ENCODE results near the gene DZIP3. TPM values are rescaled to one million over a fixed set of nuclear protein-coding genes. Genes with fewer than 3 reads are reported as not detected.

DZIP3 gene
- total RNA-seq, 2 donors from 2014 or later: 6.8 to 8.5 TPM

DNA sequence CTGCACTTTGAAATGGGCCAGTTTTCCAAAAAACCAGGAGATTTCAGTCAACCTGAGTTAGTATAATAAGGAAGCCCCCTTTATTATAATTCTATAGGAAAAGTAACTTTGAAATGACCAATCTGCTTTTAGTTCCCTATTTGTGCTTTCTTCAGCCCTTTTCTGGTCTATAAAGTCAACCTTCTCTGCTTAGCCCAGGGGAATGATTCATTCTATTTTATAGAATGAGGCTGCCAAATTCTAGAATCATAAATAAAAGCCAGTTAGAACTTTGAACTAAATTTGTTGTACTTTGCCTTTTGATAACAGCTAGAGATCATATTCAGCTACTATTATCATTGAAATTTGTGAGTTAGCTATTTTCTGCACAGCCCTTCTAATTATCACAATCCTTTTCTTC lies 25.0 kb upstream of the DZIP3 start:
- intact Hi-C loops (cut with DNase I): no loop called here
- Histone ChIP-seq H3K9ac (ENCODE audit: low read depth in 2 of 2, low read length in 2 of 2) (no peak overlapping the region), H3K4me3 (no peak overlapping the region), H3K27ac (no peak overlapping the region), H3K4me1 (no peaks in the 10 kb centered on the region), H3K9me3 (no peaks in the 10 kb centered on the region), H3K36me3 (no peaks in the 10 kb centered on the region), H3K27me3 (no peaks in the 10 kb centered on the region)
- DNase-seq: no peak
- TF ChIP-seq, protein P1, sequence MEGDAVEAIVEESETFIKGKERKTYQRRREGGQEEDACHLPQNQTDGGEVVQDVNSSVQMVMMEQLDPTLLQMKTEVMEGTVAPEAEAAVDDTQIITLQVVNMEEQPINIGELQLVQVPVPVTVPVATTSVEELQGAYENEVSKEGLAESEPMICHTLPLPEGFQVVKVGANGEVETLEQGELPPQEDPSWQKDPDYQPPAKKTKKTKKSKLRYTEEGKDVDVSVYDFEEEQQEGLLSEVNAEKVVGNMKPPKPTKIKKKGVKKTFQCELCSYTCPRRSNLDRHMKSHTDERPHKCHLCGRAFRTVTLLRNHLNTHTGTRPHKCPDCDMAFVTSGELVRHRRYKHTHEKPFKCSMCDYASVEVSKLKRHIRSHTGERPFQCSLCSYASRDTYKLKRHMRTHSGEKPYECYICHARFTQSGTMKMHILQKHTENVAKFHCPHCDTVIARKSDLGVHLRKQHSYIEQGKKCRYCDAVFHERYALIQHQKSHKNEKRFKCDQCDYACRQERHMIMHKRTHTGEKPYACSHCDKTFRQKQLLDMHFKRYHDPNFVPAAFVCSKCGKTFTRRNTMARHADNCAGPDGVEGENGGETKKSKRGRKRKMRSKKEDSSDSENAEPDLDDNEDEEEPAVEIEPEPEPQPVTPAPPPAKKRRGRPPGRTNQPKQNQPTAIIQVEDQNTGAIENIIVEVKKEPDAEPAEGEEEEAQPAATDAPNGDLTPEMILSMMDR (IDR thresholded peaks at IDR 0.05): no peak

DNA sequence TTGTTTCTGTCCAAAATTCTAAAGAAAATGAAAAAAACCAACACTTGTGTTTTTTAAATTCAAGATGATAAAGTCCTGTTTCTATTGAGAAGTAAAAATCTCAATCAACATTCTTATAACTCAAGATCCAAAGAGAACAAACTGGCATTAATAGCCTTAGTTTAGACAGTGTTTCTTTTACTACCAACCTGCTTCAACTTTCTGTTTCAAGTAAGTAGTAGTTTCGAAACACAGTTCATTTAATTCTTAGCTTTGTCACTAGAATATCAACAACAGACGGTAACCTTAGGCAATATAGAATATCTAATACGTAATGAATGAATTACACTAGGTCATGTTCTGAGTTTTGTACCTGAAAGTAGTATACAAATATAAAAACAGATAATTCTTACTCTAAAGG lies 24.0 kb upstream of the DZIP3 start:
- Histone ChIP-seq H3K9ac (ENCODE audit: low read depth in 2 of 2, low read length in 2 of 2) (no peak overlapping the region), H3K9me3 (no peaks in the 10 kb centered on the region), H3K27ac (no peak overlapping the region), H3K4me1 (no peaks in the 10 kb centered on the region), H3K4me3 (no peak overlapping the region), H3K36me3 (no peaks in the 10 kb centered on the region), H3K27me3 (no peaks in the 10 kb centered on the region)
- no peak for DNase-seq
- intact Hi-C loops (cut with DNase I): no loop called here
- TF ChIP-seq, protein P1 (IDR thresholded peaks at IDR 0.05): no peak

DNA sequence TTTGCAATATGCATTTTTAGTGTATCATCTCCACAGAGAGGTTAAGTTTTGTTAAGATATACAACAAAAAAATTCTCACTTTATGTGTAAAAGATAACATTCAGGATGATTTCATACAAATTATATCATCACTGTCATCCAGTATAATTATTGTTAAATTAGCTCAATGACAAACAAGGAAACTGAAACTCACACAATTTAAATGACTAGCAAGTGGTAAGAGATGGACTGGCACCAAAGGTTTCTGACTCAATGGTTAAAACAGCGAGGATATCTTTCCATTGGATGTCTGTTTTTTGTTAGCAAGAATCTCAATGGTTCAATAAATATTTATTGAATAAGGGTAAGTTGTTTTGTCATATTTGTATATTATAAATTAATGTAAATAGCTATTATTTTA lies 22.9 kb upstream of the DZIP3 start:
- H3K36me3 ChIP-seq: no peaks in the 10 kb centered on the region
- TF ChIP-seq, protein P1 (IDR thresholded peaks at IDR 0.05): no peak
- no peaks in the 10 kb centered on the region for H3K9me3 ChIP-seq
- H3K4me3 ChIP-seq: no peak overlapping the region
- no peaks in the 10 kb centered on the region for H3K27me3 ChIP-seq
- no peak overlapping the region for H3K9ac ChIP-seq (ENCODE audit: low read depth in 2 of 2, low read length in 2 of 2)
- DNase-seq: no peak
- intact Hi-C loops (cut with DNase I): no loop called here
- H3K4me1 ChIP-seq: no peaks in the 10 kb centered on the region
- no peak overlapping the region for H3K27ac ChIP-seq

DNA sequence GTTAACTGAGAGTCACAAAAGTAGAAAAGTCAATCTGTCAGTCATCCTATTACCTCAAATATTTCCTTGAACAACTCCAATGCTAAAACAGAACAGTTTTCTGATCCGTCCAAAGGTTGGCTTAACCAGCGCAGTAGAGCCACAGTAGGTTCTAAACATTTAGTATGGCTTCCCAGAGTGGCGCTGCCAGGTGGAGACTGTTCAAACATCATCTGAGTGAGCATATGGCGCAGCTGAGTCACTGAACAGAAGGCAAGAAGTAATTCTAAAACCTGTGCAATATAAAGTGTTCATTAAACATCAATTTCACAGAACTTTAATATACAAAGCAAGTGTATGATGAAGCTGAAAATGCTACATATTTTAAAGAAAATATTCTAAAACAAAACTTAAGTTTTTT lies 20.2 kb upstream of the DZIP3 start:
- intact Hi-C loops (cut with DNase I): no loop called here

DNA sequence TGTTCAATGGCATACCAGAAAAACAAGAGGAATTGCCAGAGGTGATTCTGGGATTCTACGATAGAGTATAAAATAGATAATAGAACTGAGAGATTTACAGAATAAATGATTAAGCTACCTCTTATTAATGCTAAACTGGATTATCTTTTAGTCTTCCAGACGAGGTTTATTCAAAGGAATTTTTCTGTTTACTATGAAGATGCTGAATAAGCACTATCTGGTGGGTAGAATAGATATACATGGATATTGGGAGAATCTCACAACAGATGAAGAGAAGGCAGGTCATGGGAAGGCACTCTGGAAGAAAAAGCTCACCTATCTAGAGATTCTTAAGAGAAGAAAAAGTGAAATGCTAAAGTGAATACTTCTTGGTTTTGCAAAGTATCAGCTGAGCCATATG lies 11.5 kb upstream of the DZIP3 start:
- Histone ChIP-seq H3K36me3 (no peaks in the 10 kb centered on the region), H3K4me3 (no peak overlapping the region), H3K27ac (no peak overlapping the region), H3K9me3 (no peaks in the 10 kb centered on the region), H3K4me1 (no peaks in the 10 kb centered on the region), H3K9ac (ENCODE audit: low read depth in 2 of 2, low read length in 2 of 2) (no peak overlapping the region), H3K27me3 (no peaks in the 10 kb centered on the region)
- intact Hi-C loops (cut with DNase I): no loop called here
- TF ChIP-seq, protein P1 (IDR thresholded peaks at IDR 0.05): no peak
- DNase-seq: no peak

More for the DNA sequence above, 20.2 kb upstream of the DZIP3 start:
- no peaks in the 10 kb centered on the region for H3K27me3 ChIP-seq
- H3K9ac ChIP-seq (ENCODE audit: low read depth in 2 of 2, low read length in 2 of 2): no peak overlapping the region
- no peak overlapping the region for H3K27ac ChIP-seq
- DNase-seq: no peak
- H3K4me1 ChIP-seq: no peaks in the 10 kb centered on the region
- H3K36me3 ChIP-seq: no peaks in the 10 kb centered on the region
- H3K4me3 ChIP-seq: no peak overlapping the region
- TF ChIP-seq, protein P1 (IDR thresholded peaks at IDR 0.05): no peak
- H3K9me3 ChIP-seq: no peaks in the 10 kb centered on the region

DNA sequence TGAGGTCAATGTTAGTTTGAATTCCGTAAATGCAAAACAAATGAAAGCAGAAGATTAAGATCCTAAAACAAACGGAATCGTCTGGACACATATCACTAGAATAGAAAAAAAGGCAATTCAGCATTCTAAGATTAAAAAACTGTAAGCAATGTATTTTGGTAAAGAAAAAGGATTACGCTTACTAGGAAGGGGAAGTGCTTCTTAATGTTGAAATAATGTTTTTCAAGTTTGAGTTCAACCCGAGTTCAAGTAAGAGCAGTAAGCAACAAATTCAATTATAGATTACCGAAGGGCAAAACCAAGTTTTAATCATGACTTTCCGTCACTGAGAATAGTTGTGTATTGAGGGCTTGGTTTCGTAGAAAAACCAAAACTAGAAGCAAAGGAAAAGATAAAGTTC lies 921 bp upstream of the DZIP3 start:
- Histone ChIP-seq H3K27ac (no peak overlapping the region), H3K4me1 (peaks cover 6% of the 10 kb centered on the region), H3K36me3 (no peaks in the 10 kb centered on the region), H3K9ac (ENCODE audit: low read depth in 2 of 2, low read length in 2 of 2) (peak overlapping the region; percentile 80 to 82), H3K9me3 (no peaks in the 10 kb centered on the region), H3K4me3 (peak overlapping the region; percentile 78), H3K27me3 (no peaks in the 10 kb centered on the region)
- DNase-seq: no peak
- intact Hi-C loops (cut with DNase I): no loop called here
- TF ChIP-seq, protein P1 (IDR thresholded peaks at IDR 0.05): no peak
